H1 (cell line): ENCODE data around the gene TBC1D23. TPM values are rescaled to one million over a fixed set of nuclear protein-coding genes. Genes with fewer than 3 reads are reported as not detected.

Source experiments
- CTCF ChIA-PET: fragments of 300-600 bp; sonication (Branson Sonifier 250); formaldehyde crosslinking; loops from one replicate; lab custom pipeline; 2021; ENCODE audit not compliant: partially characterized antibody; lab: Charles Lee
- POLR2A ChIA-PET: fragments of 300-600 bp; sonication (Branson Sonifier 250); formaldehyde crosslinking; loops from one replicate; lab custom pipeline; 2021; ENCODE audit warnings: inconsistent platforms; ENCODE audit not compliant: partially characterized antibody; lab: Charles Lee
- DNase-seq, 2 experiments: peaks; one replicate each; pipeline versions ENCODE4 v3.0.0 to v3.0.0-alpha.2; 2010 to 2022; ENCODE audit warnings: low spot score in 2 of 2, low read depth in 1 of 2, mixed read lengths in 1 of 2
- FAIRE-seq: peaks from 2 replicates; lab custom pipeline; 2011; peaks lifted over from hg19 to GRCh38; lab: Jason Lieb, UNC
- H2AFZ ChIP-seq: 2 replicates; pipeline ENCODE4 v1.8.1; 2012; ENCODE audit warnings: low read length, inconsistent platforms
- H2AK5ac ChIP-seq: 2 replicates; pipeline ENCODE4 v1.6.1; 2013; ENCODE audit warnings: low read depth, low read length
- H2BK120ac ChIP-seq: replicated peaks from 2 replicates; pipeline ENCODE3; 2013; ENCODE audit warnings: low read depth, low read length, inconsistent platforms
- H2BK12ac ChIP-seq: 2 replicates; pipeline ENCODE4 v1.6.1; 2013; ENCODE audit warnings: low read depth, low read length
- H2BK15ac ChIP-seq: 2 replicates; pipeline ENCODE4 v1.6.1; 2013; ENCODE audit warnings: low read length
- H2BK20ac ChIP-seq: 2 replicates; pipeline ENCODE4 v1.6.1; 2013; ENCODE audit warnings: low read length
- H2BK5ac ChIP-seq: 2 replicates; pipeline ENCODE4 v1.6.1; 2013; ENCODE audit warnings: low read depth, low read length
- H3K14ac ChIP-seq: 2 replicates; pipeline ENCODE4 v1.6.1; 2013; ENCODE audit warnings: inconsistent platforms; ENCODE audit not compliant: insufficient read length
- H3K18ac ChIP-seq: 2 replicates; pipeline ENCODE4 v1.6.1; 2013; ENCODE audit warnings: low read length; ENCODE audit errors: extremely low read depth
- H3K23ac ChIP-seq: 2 replicates; pipeline ENCODE4 v1.6.1; 2013; ENCODE audit warnings: inconsistent platforms; ENCODE audit not compliant: insufficient read length
- H3K23me2 ChIP-seq: 2 replicates; pipeline ENCODE4 v1.6.1; 2013; ENCODE audit warnings: low read depth, low read length
- H3K27ac ChIP-seq: 2 replicates; pipeline ENCODE4 v1.6.1; 2011; ENCODE audit warnings: low read depth, low read length, inconsistent platforms
- H3K27me3 ChIP-seq, 4 experiments: replicated peaks in 1 of 4; 1 replicate in 1 of 4; 2 replicates in 3 of 4; pipeline versions ENCODE4 v1.6.1 to v1.8.1; 2011 to 2013; ENCODE audit warnings: low read length in 3 of 4, mild to moderate bottlenecking in 3 of 4, inconsistent platforms in 2 of 4, mixed read lengths in 2 of 4, moderate library complexity in 1 of 4; ENCODE audit not compliant: control insufficient read depth in 3 of 4, insufficient read depth in 3 of 4; ENCODE audit errors: extremely low read depth in 1 of 4
- H3K36me3 ChIP-seq, 4 experiments: 2 replicates each; pipeline versions ENCODE4 v1.6.1 to v1.8.1; 2011 to 2013; ENCODE audit warnings: mild to moderate bottlenecking in 4 of 4, low read length in 3 of 4, moderate library complexity in 2 of 4, control low read depth in 1 of 4, inconsistent platforms in 1 of 4; ENCODE audit not compliant: insufficient read depth in 4 of 4, control insufficient read depth in 2 of 4
- H3K4ac ChIP-seq: replicated peaks from 2 replicates; pipeline ENCODE3; 2013; ENCODE audit warnings: low read length, low read depth, mixed read lengths, inconsistent platforms; ENCODE audit not compliant: insufficient read length
- H3K4me1 ChIP-seq, 4 experiments: replicated peaks in 1 of 4; 1 replicate in 1 of 4; 2 replicates in 3 of 4; pipeline versions ENCODE4 v1.6.1 to v1.8.1; 2011 to 2013; ENCODE audit warnings: low read length in 3 of 4, inconsistent platforms in 2 of 4, mixed read lengths in 1 of 4; ENCODE audit not compliant: insufficient read depth in 4 of 4, control insufficient read depth in 3 of 4
- H3K4me2 ChIP-seq, 2 experiments: 2 replicates each; pipeline versions ENCODE4 v1.6.1 to v1.8.1; 2011 to 2013; ENCODE audit warnings: low read depth in 2 of 2, low read length in 2 of 2, control low read depth in 1 of 2, inconsistent platforms in 1 of 2, mild to moderate bottlenecking in 1 of 2; ENCODE audit not compliant: insufficient read depth in 1 of 2
- H3K4me3 ChIP-seq, 4 experiments: fragments of 200-600, 300-600 bp in 1 of 4; sonication (generic), shearing (Covaris generic), sonication (Bioruptor Twin) in 1 of 4; 2 replicates each; pipeline versions ENCODE4 v1.5.1 to v1.8.1; 2011 to 2016; ENCODE audit warnings: low read length in 4 of 4, low read depth in 3 of 4, control low read depth in 2 of 4, inconsistent platforms in 2 of 4, mild to moderate bottlenecking in 2 of 4, mixed read lengths in 1 of 4, moderate library complexity in 1 of 4; ENCODE audit not compliant: insufficient read depth in 2 of 4; ENCODE audit errors: extremely low read depth in 1 of 4
- H3K56ac ChIP-seq: replicated peaks from 2 replicates; pipeline ENCODE3; 2013; ENCODE audit warnings: low read depth, mild to moderate bottlenecking, mixed read lengths, low read length, inconsistent platforms; ENCODE audit not compliant: insufficient read length
- H3K79me1 ChIP-seq: 2 replicates; pipeline ENCODE4 v1.6.1; 2013; ENCODE audit warnings: low read depth, low read length, control low read depth
- H3K79me2 ChIP-seq, 2 experiments: 2 replicates each; pipeline versions ENCODE4 v1.6.1 to v1.8.1; 2012 to 2013; ENCODE audit warnings: low read length in 2 of 2, mild to moderate bottlenecking in 2 of 2, inconsistent platforms in 1 of 2; ENCODE audit not compliant: insufficient read depth in 2 of 2, control insufficient read depth in 1 of 2
- H3K9ac ChIP-seq, 4 experiments: replicated peaks in 1 of 4; 1 replicate in 1 of 4; 2 replicates in 3 of 4; pipeline versions ENCODE4 v1.6.1 to v1.8.1; 2011 to 2013; ENCODE audit warnings: low read depth in 3 of 4, low read length in 3 of 4, control low read depth in 2 of 4, mild to moderate bottlenecking in 2 of 4, moderate library complexity in 2 of 4, inconsistent platforms in 1 of 4; ENCODE audit errors: extremely low read depth in 1 of 4
- H3K9me3 ChIP-seq, 2 experiments: 2 replicates each; pipeline versions ENCODE4 v1.6.1 to v1.8.1; 2012 to 2013; ENCODE audit warnings: mild to moderate bottlenecking in 2 of 2, moderate library complexity in 2 of 2, control low read depth in 1 of 2, inconsistent platforms in 1 of 2, low read depth in 1 of 2, low read length in 1 of 2, mixed read lengths in 1 of 2; ENCODE audit not compliant: insufficient read depth in 2 of 2
- H4K20me1 ChIP-seq, 2 experiments: replicated peaks in 1 of 2; 2 replicates each; pipeline versions ENCODE3 to v1.8.1; 2011 to 2013; ENCODE audit warnings: inconsistent platforms in 2 of 2, low read length in 2 of 2, mild to moderate bottlenecking in 1 of 2; ENCODE audit not compliant: insufficient read depth in 2 of 2, control insufficient read depth in 1 of 2
- H4K5ac ChIP-seq: 2 replicates; pipeline ENCODE4 v1.6.1; 2013; ENCODE audit warnings: low read length, low read depth, mixed read lengths, inconsistent platforms; ENCODE audit not compliant: insufficient read length
- H4K8ac ChIP-seq: 2 replicates; pipeline ENCODE4 v1.8.0; 2013; ENCODE audit warnings: mild to moderate bottlenecking, moderate library complexity, low read length, inconsistent platforms; ENCODE audit not compliant: insufficient read depth; ENCODE audit errors: extremely low read depth
- H4K91ac ChIP-seq: replicated peaks from 2 replicates; pipeline ENCODE3; 2013; ENCODE audit warnings: low read length, mixed read lengths, inconsistent platforms; ENCODE audit not compliant: insufficient read length
- CBX8 ChIP-seq: fragments of 300-800, 300-1000 bp; sonication (generic); IDR thresholded peaks from 2 replicates; pipeline ENCODE4 v1.7.1; 2016; ENCODE audit warnings: low read depth, low read length, borderline replicate concordance
- CTCF ChIP-seq, 3 experiments: IDR thresholded peaks; 1 replicate in 2 of 3; 2 replicates in 1 of 3; pipeline versions ENCODE4 v1.5.1 to v1.6.1; 2011; ENCODE audit warnings: low read length in 3 of 3, mild to moderate bottlenecking in 3 of 3, inconsistent platforms in 2 of 3, low read depth in 1 of 3, moderate library complexity in 1 of 3; ENCODE audit not compliant: insufficient read depth in 1 of 3; ENCODE audit errors: control extremely low read depth in 1 of 3
- E2F6 ChIP-seq: IDR thresholded peaks from 2 replicates; pipeline ENCODE4 v1.6.1; 2012; ENCODE audit warnings: inconsistent platforms
- EP300 ChIP-seq, 2 experiments: IDR thresholded peaks; 1 replicate in 1 of 2; 2 replicates in 1 of 2; pipeline ENCODE4 v1.6.1; 2011 to 2012; ENCODE audit warnings: low read depth in 2 of 2, low read length in 2 of 2, mild to moderate bottlenecking in 2 of 2, borderline replicate concordance in 1 of 2, inconsistent platforms in 1 of 2, moderate library complexity in 1 of 2
- GTF2F1 ChIP-seq: IDR thresholded peaks from 2 replicates; pipeline ENCODE4 v1.6.1; 2012; ENCODE audit warnings: low read depth, low read length, improper control_type of control experiment, borderline replicate concordance
- POLR2AphosphoS5 ChIP-seq: IDR thresholded peaks from 2 replicates; pipeline ENCODE4 v1.6.1; 2011; ENCODE audit warnings: low read depth, low read length
- RXRA ChIP-seq: IDR thresholded peaks from 2 replicates; pipeline ENCODE4 v1.6.1; 2011; ENCODE audit warnings: low read depth, mild to moderate bottlenecking, low read length, moderate library complexity; ENCODE audit not compliant: insufficient read depth
- TCF12 ChIP-seq: IDR thresholded peaks from 2 replicates; pipeline ENCODE4 v1.6.1; 2011; ENCODE audit warnings: low read depth, mild to moderate bottlenecking, low read length
- USF2 ChIP-seq: IDR thresholded peaks from 2 replicates; pipeline ENCODE4 v1.6.1; 2011; ENCODE audit warnings: low read length, improper control_type of control experiment
- WGBS, 2 experiments: shearing (Covaris generic) in 1 of 2; methylation state at CpG; one replicate each; pipeline versions ENCODE4 v1.1.6 to v1.1.7; 2013 to 2015; ENCODE audit warnings: low lambda C conversion rate in 2 of 2, mixed read lengths in 2 of 2, inconsistent platforms in 1 of 2, low coverage in 1 of 2, missing lambda C conversion rate in 1 of 2; ENCODE audit not compliant: insufficient replicate concordance in 2 of 2, insufficient coverage in 1 of 2, insufficient read length in 1 of 2; ENCODE audit errors: extremely low coverage in 1 of 2, missing lambda C conversion rate in 1 of 2; 5-methylcytosine and 5-hydroxymethylcytosine counted together
- polyA plus RNA-seq, 7 experiments: library from polyadenylated mRNA; depleted of rRNA in 3 of 7; stranded (reverse) in 5 of 7; unstranded in 2 of 7; fragments of >200 nt in 5 of 7; fragments of 200-250 nt in 2 of 7; gene quantifications; 1 replicate in 5 of 7; 2 replicates in 1 of 7; 4 replicates in 1 of 7; pipeline versions ENCODE4 v1.2.1 to v1.2.3, GENCODE V29; 2011 to 2013; ENCODE audit warnings: missing spikeins in 2 of 7, mixed read lengths in 2 of 7
- total RNA-seq: library from RNA; stranded (reverse); fragmentation: NEBNext Ultra II Directional; extraction: Animal tissue kit (Norgen Biotek cat#: 25700); gene quantifications from 2 replicates; pipeline ENCODE4 v1.2.1, GENCODE V29; 2021

TBC1D23 gene
- total and polyA plus RNA-seq, 2 of the 8 experiments (the other 6 are each of a cell fraction or from before 2014, with no cell fraction given) = 6.4 to 29.3 TPM

GRCh38 chr3:100368441-100368840 lies 107.6 kb downstream of the TBC1D23 start:
- H3K23ac ChIP-seq = no peak overlapping the region
- H2BK5ac ChIP-seq = no peak overlapping the region
- no peak overlapping the region for H3K14ac ChIP-seq
- H3K4me1 ChIP-seq = no peaks in the 10 kb centered on the region
- 0 out of 2 replicates have a peak, but pooled peaks cover 2% of the 10 kb centered on the region for H3K79me1 ChIP-seq
- no peaks in the 10 kb centered on the region for H3K79me2 ChIP-seq
- no peaks in the 10 kb centered on the region for H3K9me3 ChIP-seq
- H4K20me1 ChIP-seq = peaks cover 0 to 1% of the 10 kb centered on the region in 2 experiments
- no peak for FAIRE-seq
- no peak overlapping the region for H3K4me2 ChIP-seq
- CTCF ChIA-PET = interaction anchor here (0.6 to 1.0 kb wide), 2 partner anchors 12 to 354 kb away, joined by 3 read pairs; no protein-coding TSS in a partner anchor
- H3K27ac ChIP-seq = no peak overlapping the region
- no peak overlapping the region for H3K18ac ChIP-seq
- no peak overlapping the region for H4K8ac ChIP-seq
- no peak overlapping the region for H3K4ac ChIP-seq
- WGBS, 2 experiments = 98% methylated on average over 8 of the region's 8 CpGs; no CpG with 5 or more reads in 1 of the 2 experiments
- H2AK5ac ChIP-seq = no peak overlapping the region
- POLR2A ChIA-PET = no interaction called here
- H2BK15ac ChIP-seq = no peak overlapping the region
- peaks cover 3 to 78% (median 38%) of the 10 kb centered on the region in 4 experiments for H3K36me3 ChIP-seq
- H2BK120ac ChIP-seq = no peak overlapping the region
- no peak overlapping the region for H2BK12ac ChIP-seq
- no peak overlapping the region for H2BK20ac ChIP-seq
- H2AFZ ChIP-seq = no peak overlapping the region
- H4K91ac ChIP-seq = no peak overlapping the region
- no peaks in the 10 kb centered on the region for H3K27me3 ChIP-seq
- H3K23me2 ChIP-seq = no peaks in the 10 kb centered on the region
- no peak overlapping the region for H3K9ac ChIP-seq
- H3K4me3 ChIP-seq = no peak overlapping the region
- H3K56ac ChIP-seq = no peak overlapping the region
- DNase-seq = no peak
- H4K5ac ChIP-seq = no peak overlapping the region
- no peak for TF ChIP-seq GTF2F1
- TF ChIP-seq TCF12 = no peak
- no peak for TF ChIP-seq E2F6
- no peak for TF ChIP-seq EP300 (IDR thresholded peaks at IDR 0.05; ENCODE audit: borderline replicate concordance in 1 of 2, low read depth in 2 of 2, low read length in 2 of 2)
- TF ChIP-seq USF2 = no peak
- no peak for TF ChIP-seq RXRA
- TF ChIP-seq CBX8 = no peak
- no peak for TF ChIP-seq CTCF (IDR thresholded peaks at IDR 0.05; ENCODE audit: control extremely low read depth in 1 of 3, insufficient read depth in 1 of 3, low read depth in 1 of 3, low read length in 3 of 3)
- TF ChIP-seq POLR2AphosphoS5 = no peak
